ENCODE measurements around the gene ARPC2.

DNA sequence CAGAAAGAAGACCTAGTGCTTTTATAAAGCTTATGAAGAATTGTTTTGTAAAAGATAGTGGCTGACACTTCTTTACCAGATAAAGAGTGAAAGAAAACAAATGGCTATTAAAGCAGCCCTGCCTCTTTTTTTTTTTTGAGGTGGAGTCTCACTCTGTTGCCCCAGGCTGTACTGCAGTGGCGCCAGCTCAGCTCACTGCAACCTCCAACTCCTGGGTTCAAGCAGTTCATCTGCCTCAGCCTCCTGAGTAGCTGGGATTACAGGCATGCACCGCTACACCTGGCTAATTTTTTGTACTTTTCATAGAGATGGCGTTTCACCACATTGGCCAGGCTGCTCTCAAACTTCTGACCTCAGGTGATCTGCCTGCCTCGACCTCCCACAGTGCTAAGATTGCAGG lies 12.9 kb downstream of the ARPC2 start:
- TF ChIP-seq POLR2AphosphoS5 (IDR thresholded peaks at IDR 0.05) (peak in 1 of 3 donors; percentile 8), POLR2A (IDR thresholded peaks at IDR 0.05) (no peak)
- TF ChIP-seq, protein P1, sequence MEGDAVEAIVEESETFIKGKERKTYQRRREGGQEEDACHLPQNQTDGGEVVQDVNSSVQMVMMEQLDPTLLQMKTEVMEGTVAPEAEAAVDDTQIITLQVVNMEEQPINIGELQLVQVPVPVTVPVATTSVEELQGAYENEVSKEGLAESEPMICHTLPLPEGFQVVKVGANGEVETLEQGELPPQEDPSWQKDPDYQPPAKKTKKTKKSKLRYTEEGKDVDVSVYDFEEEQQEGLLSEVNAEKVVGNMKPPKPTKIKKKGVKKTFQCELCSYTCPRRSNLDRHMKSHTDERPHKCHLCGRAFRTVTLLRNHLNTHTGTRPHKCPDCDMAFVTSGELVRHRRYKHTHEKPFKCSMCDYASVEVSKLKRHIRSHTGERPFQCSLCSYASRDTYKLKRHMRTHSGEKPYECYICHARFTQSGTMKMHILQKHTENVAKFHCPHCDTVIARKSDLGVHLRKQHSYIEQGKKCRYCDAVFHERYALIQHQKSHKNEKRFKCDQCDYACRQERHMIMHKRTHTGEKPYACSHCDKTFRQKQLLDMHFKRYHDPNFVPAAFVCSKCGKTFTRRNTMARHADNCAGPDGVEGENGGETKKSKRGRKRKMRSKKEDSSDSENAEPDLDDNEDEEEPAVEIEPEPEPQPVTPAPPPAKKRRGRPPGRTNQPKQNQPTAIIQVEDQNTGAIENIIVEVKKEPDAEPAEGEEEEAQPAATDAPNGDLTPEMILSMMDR (IDR thresholded peaks at IDR 0.05 in 8 of 11, conservative IDR thresholded peaks at IDR 0.05 in 3 of 11): no peak
